ENCODE measurements around the gene ITGA2. TPM values are rescaled to one million over a fixed set of nuclear protein-coding genes. Genes with fewer than 3 reads are reported as not detected.

Gene ITGA2
- polyA plus RNA-seq, 1 donor from 2014 or later = 0.20 TPM

GRCh38 chr5:53066088-53066487 is 76.9 kb downstream of the ITGA2 start:
- Histone ChIP-seq H2AFZ (ENCODE audit: low read depth, low read length) (no peak overlapping the region), H3K9me3 (ENCODE audit: low read length) (no peaks in the 10 kb centered on the region), H4K20me1 (ENCODE audit: insufficient read depth) (no peaks in the 10 kb centered on the region), H3K4me3 (ENCODE audit: low read length) (no peak overlapping the region), H3K27me3 (ENCODE audit: insufficient read depth, low read depth, low read length) (no peaks in the 10 kb centered on the region), H3K79me2 (replicated peaks; ENCODE audit: insufficient read depth, low read length) (no peaks in the 10 kb centered on the region), H3F3A (ENCODE audit: insufficient read depth, low read length, poor library complexity, severe bottlenecking) (no peaks in the 10 kb centered on the region), H3K4me2 (ENCODE audit: low read length) (no peak overlapping the region), H3K36me3 (ENCODE audit: insufficient read depth, low read length) (no peaks in the 10 kb centered on the region), H3K9me2 (ENCODE audit: insufficient read depth, low read length) (no peaks in the 10 kb centered on the region), H3K27ac (ENCODE audit: low read length) (no peak overlapping the region), H3K9ac (ENCODE audit: low read length) (no peak overlapping the region)
- TF ChIP-seq EP300 (conservative IDR thresholded peaks at IDR 0.05; ENCODE audit: poor library complexity, severe bottlenecking) = no peak
- no peak for TF ChIP-seq SMC3 (conservative IDR thresholded peaks at IDR 0.05; ENCODE audit: poor library complexity)
- no peak for TF ChIP-seq RAD21 (conservative IDR thresholded peaks at IDR 0.05)
- TF ChIP-seq REST (IDR thresholded peaks at IDR 0.05; ENCODE audit: borderline replicate concordance) = no peak
- no peak for TF ChIP-seq MXI1 (conservative IDR thresholded peaks at IDR 0.05; ENCODE audit: poor library complexity, severe bottlenecking)
- no peak for TF ChIP-seq TAF1 (IDR thresholded peaks at IDR 0.05; ENCODE audit: low read depth)
- no peak for TF ChIP-seq CTCF (IDR thresholded peaks at IDR 0.05; ENCODE audit: poor library complexity, severe bottlenecking)
- no peak for TF ChIP-seq POLR2AphosphoS5 (IDR thresholded peaks at IDR 0.05)
- TF ChIP-seq EZH2 (IDR thresholded peaks at IDR 0.05; ENCODE audit: borderline replicate concordance, insufficient read depth, low read length, poor library complexity, severe bottlenecking) = no peak

GRCh38 chr5:53067641-53068040 is 78.5 kb downstream of the ITGA2 start:
- H3K4me2 ChIP-seq (ENCODE audit: low read length) = no peak overlapping the region
- H3K4me3 ChIP-seq (ENCODE audit: low read length) = no peak overlapping the region
- H3K27ac ChIP-seq (ENCODE audit: low read length) = no peak overlapping the region
- H3K9ac ChIP-seq (ENCODE audit: low read length) = no peak overlapping the region
- no peaks in the 10 kb centered on the region for H3K36me3 ChIP-seq (ENCODE audit: insufficient read depth, low read length)
- no peaks in the 10 kb centered on the region for H3F3A ChIP-seq (ENCODE audit: insufficient read depth, low read length, poor library complexity, severe bottlenecking)
- H3K9me3 ChIP-seq (ENCODE audit: low read length) = no peaks in the 10 kb centered on the region
- H3K79me2 ChIP-seq (replicated peaks; ENCODE audit: insufficient read depth, low read length) = no peaks in the 10 kb centered on the region
- no peak for TF ChIP-seq SMC3 (conservative IDR thresholded peaks at IDR 0.05; ENCODE audit: poor library complexity)
- TF ChIP-seq MXI1 (conservative IDR thresholded peaks at IDR 0.05; ENCODE audit: poor library complexity, severe bottlenecking) = no peak
- no peak for TF ChIP-seq RAD21 (conservative IDR thresholded peaks at IDR 0.05)
- no peak for TF ChIP-seq POLR2AphosphoS5 (IDR thresholded peaks at IDR 0.05)
- no peak for TF ChIP-seq EP300 (conservative IDR thresholded peaks at IDR 0.05; ENCODE audit: poor library complexity, severe bottlenecking)
- TF ChIP-seq TAF1 (IDR thresholded peaks at IDR 0.05; ENCODE audit: low read depth) = no peak
- no peak for TF ChIP-seq REST (IDR thresholded peaks at IDR 0.05; ENCODE audit: borderline replicate concordance)
- TF ChIP-seq CTCF (IDR thresholded peaks at IDR 0.05; ENCODE audit: poor library complexity, severe bottlenecking) = no peak
- TF ChIP-seq EZH2 (IDR thresholded peaks at IDR 0.05; ENCODE audit: borderline replicate concordance, insufficient read depth, low read length, poor library complexity, severe bottlenecking) = no peak
- H3K9me2 ChIP-seq (ENCODE audit: insufficient read depth, low read length) = no peaks in the 10 kb centered on the region
- H2AFZ ChIP-seq (ENCODE audit: low read depth, low read length) = no peak overlapping the region
- no peaks in the 10 kb centered on the region for H4K20me1 ChIP-seq (ENCODE audit: insufficient read depth)
- H3K27me3 ChIP-seq (ENCODE audit: insufficient read depth, low read depth, low read length) = no peaks in the 10 kb centered on the region
